ENCODE results near the gene RCL1.
"Not testable (repeated sequence)": the region's sequence is repeated elsewhere in the genome, so short reads cannot be mapped to it uniquely, and the experiment has no call there.

Gene RCL1

GRCh38 chr9:4762886-4763541 is 29.7 kb upstream of the RCL1 start:
- Histone ChIP-seq H3K4me3 (ENCODE audit: low read depth, low read length) (peak overlapping the region; percentile 40), H3K27me3 (ENCODE audit: control insufficient read depth, insufficient read depth, low read length) (no peaks in the 10 kb centered on the region), H3K9ac (ENCODE audit: low read depth, low read length) (peak overlapping the region; percentile 27), H3K36me3 (ENCODE audit: control insufficient read depth, insufficient read depth, low read length) (no peaks in the 10 kb centered on the region), H3K4me1 (ENCODE audit: control insufficient read depth, insufficient read depth, low read length) (peaks cover 5% of the 10 kb centered on the region), H3K9me3 (ENCODE audit: control insufficient read depth, insufficient read depth, low read length) (no peaks in the 10 kb centered on the region)

DNA sequence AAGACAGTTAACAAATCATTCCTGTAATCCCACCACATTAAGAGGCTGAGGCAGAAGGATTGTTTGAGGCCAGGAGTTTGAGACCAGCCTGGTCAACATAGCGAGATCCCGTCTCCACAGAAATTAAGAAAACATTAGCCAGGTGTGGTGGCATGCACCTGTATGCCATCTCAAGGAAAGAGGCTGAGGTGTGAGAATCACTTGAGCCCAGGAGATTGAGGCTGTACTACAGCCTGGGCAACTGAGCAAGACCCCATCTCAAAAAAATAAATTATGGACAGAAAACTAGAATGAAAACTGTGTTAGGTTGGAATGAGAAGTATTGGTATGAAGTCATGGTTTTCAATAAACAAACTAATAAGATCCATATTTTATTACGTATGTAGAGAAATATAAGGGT is 28.7 kb upstream of the RCL1 start:
- H3K4me1 ChIP-seq (ENCODE audit: control insufficient read depth, insufficient read depth, low read length) = peaks cover 5% of the 10 kb centered on the region
- no peaks in the 10 kb centered on the region for H3K9me3 ChIP-seq (ENCODE audit: control insufficient read depth, insufficient read depth, low read length)
- H3K9ac ChIP-seq (ENCODE audit: low read depth, low read length) = no peak overlapping the region
- no peaks in the 10 kb centered on the region for H3K27me3 ChIP-seq (ENCODE audit: control insufficient read depth, insufficient read depth, low read length)
- H3K36me3 ChIP-seq (ENCODE audit: control insufficient read depth, insufficient read depth, low read length) = no peaks in the 10 kb centered on the region
- H3K4me3 ChIP-seq (ENCODE audit: low read depth, low read length) = no peak overlapping the region

DNA sequence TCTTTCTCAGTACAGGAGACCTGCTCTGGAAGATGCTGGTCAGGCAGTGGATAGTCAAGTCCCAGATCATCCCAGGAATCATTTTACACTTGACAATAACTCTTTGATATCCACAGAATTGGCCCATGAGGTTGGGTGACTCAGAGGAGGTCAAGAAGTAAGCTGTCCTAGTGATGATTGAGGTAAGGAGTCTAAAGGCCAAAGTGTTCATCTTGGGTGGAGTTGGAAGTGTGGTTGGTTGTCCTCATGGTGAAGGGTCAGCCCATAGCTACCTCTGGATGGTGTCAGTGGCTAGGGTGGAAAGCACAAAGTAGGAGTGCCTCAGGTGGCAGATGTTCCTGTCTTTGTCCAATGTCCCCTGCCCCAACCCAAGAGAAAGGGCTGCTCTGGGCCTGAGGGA is 24.1 kb upstream of the RCL1 start:
- Histone ChIP-seq H3K4me1 (ENCODE audit: control insufficient read depth, insufficient read depth, low read length) (no peaks in the 10 kb centered on the region), H3K27me3 (ENCODE audit: control insufficient read depth, insufficient read depth, low read length) (no peaks in the 10 kb centered on the region), H3K4me3 (ENCODE audit: low read depth, low read length) (no peak overlapping the region), H3K9me3 (ENCODE audit: control insufficient read depth, insufficient read depth, low read length) (no peaks in the 10 kb centered on the region), H3K9ac (ENCODE audit: low read depth, low read length) (no peak overlapping the region), H3K36me3 (ENCODE audit: control insufficient read depth, insufficient read depth, low read length) (no peaks in the 10 kb centered on the region)

GRCh38 chr9:4769321-4770080 is 23.2 kb upstream of the RCL1 start:
- no peaks in the 10 kb centered on the region for H3K36me3 ChIP-seq (ENCODE audit: control insufficient read depth, insufficient read depth, low read length)
- H3K9ac ChIP-seq (ENCODE audit: low read depth, low read length) = no peak overlapping the region
- H3K27me3 ChIP-seq (ENCODE audit: control insufficient read depth, insufficient read depth, low read length) = no peaks in the 10 kb centered on the region
- H3K9me3 ChIP-seq (ENCODE audit: control insufficient read depth, insufficient read depth, low read length) = no peaks in the 10 kb centered on the region
- H3K4me3 ChIP-seq (ENCODE audit: low read depth, low read length) = no peak overlapping the region
- no peaks in the 10 kb centered on the region for H3K4me1 ChIP-seq (ENCODE audit: control insufficient read depth, insufficient read depth, low read length)

GRCh38 chr9:4771788-4772187 is 21.0 kb upstream of the RCL1 start:
- H3K4me3 ChIP-seq (ENCODE audit: low read depth, low read length) = no peak overlapping the region
- no peaks in the 10 kb centered on the region for H3K27me3 ChIP-seq (ENCODE audit: control insufficient read depth, insufficient read depth, low read length)
- no peaks in the 10 kb centered on the region for H3K36me3 ChIP-seq (ENCODE audit: control insufficient read depth, insufficient read depth, low read length)

GRCh38 chr9:4774209-4774608 is 18.5 kb upstream of the RCL1 start:
- H3K36me3 ChIP-seq (ENCODE audit: control insufficient read depth, insufficient read depth, low read length) = no peaks in the 10 kb centered on the region

More at GRCh38 chr9:4771788-4772187, 21.0 kb upstream of the RCL1 start:
- Histone ChIP-seq H3K9ac (ENCODE audit: low read depth, low read length) (no peak overlapping the region), H3K4me1 (ENCODE audit: control insufficient read depth, insufficient read depth, low read length) (no peaks in the 10 kb centered on the region), H3K9me3 (ENCODE audit: control insufficient read depth, insufficient read depth, low read length) (no peaks in the 10 kb centered on the region)

GRCh38 chr9:4774958-4775357 is 17.8 kb upstream of the RCL1 start:
- not testable (repeated sequence) for H3K36me3 ChIP-seq (ENCODE audit: control insufficient read depth, insufficient read depth, low read length); H3K27me3 ChIP-seq (ENCODE audit: control insufficient read depth, insufficient read depth, low read length); H3K4me1 ChIP-seq (ENCODE audit: control insufficient read depth, insufficient read depth, low read length); H3K9ac ChIP-seq (ENCODE audit: low read depth, low read length); H3K4me3 ChIP-seq (ENCODE audit: low read depth, low read length); H3K9me3 ChIP-seq (ENCODE audit: control insufficient read depth, insufficient read depth, low read length)

More at GRCh38 chr9:4774209-4774608, 18.5 kb upstream of the RCL1 start:
- H3K4me3 ChIP-seq (ENCODE audit: low read depth, low read length) = no peak overlapping the region
- H3K27me3 ChIP-seq (ENCODE audit: control insufficient read depth, insufficient read depth, low read length) = no peaks in the 10 kb centered on the region
- no peak overlapping the region for H3K9ac ChIP-seq (ENCODE audit: low read depth, low read length)
- no peaks in the 10 kb centered on the region for H3K4me1 ChIP-seq (ENCODE audit: control insufficient read depth, insufficient read depth, low read length)
- no peaks in the 10 kb centered on the region for H3K9me3 ChIP-seq (ENCODE audit: control insufficient read depth, insufficient read depth, low read length)

- Histone ChIP-seq H3K36me3 (ENCODE audit: control insufficient read depth, insufficient read depth, low read length) (no peaks in the 10 kb centered on the region), H3K9me3 (ENCODE audit: control insufficient read depth, insufficient read depth, low read length) (no peaks in the 10 kb centered on the region), H3K9ac (ENCODE audit: low read depth, low read length) (no peak overlapping the region), H3K27me3 (ENCODE audit: control insufficient read depth, insufficient read depth, low read length) (no peaks in the 10 kb centered on the region), H3K4me1 (ENCODE audit: control insufficient read depth, insufficient read depth, low read length) (no peaks in the 10 kb centered on the region), H3K4me3 (ENCODE audit: low read depth, low read length) (no peak overlapping the region)
These were observed 12.1 kb upstream of the RCL1 start for GRCh38 chr9:4780651-4781050.

GRCh38 chr9:4781408-4781807 is 11.3 kb upstream of the RCL1 start:
- H3K27me3 ChIP-seq (ENCODE audit: control insufficient read depth, insufficient read depth, low read length) = no peaks in the 10 kb centered on the region
- H3K4me1 ChIP-seq (ENCODE audit: control insufficient read depth, insufficient read depth, low read length) = no peaks in the 10 kb centered on the region
- H3K36me3 ChIP-seq (ENCODE audit: control insufficient read depth, insufficient read depth, low read length) = no peaks in the 10 kb centered on the region
- H3K4me3 ChIP-seq (ENCODE audit: low read depth, low read length) = no peak overlapping the region
- no peak overlapping the region for H3K9ac ChIP-seq (ENCODE audit: low read depth, low read length)
- H3K9me3 ChIP-seq (ENCODE audit: control insufficient read depth, insufficient read depth, low read length) = no peaks in the 10 kb centered on the region

DNA sequence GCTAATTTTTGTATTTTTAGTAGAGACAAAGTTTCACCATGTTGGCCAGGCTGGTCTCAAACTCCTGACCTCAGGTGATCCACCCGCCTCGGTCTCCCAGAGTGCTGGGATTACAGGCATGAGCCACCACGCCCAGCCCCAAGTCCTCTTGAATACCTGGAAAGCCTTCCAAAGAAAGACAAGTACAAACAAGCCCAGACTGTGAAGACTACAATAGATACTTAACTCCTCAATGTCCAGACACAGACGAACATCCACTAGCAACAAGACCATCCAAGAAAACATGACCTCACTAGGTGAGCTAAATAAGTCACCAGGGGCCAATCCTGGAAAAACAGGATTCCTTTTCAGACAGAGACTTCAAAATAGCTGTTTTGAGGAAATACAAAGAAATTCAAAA is 9.6 kb upstream of the RCL1 start:
- H3K9ac ChIP-seq (ENCODE audit: low read depth, low read length); H3K4me1 ChIP-seq (ENCODE audit: control insufficient read depth, insufficient read depth, low read length); H3K9me3 ChIP-seq (ENCODE audit: control insufficient read depth, insufficient read depth, low read length); H3K4me3 ChIP-seq (ENCODE audit: low read depth, low read length); H3K36me3 ChIP-seq (ENCODE audit: control insufficient read depth, insufficient read depth, low read length); H3K27me3 ChIP-seq (ENCODE audit: control insufficient read depth, insufficient read depth, low read length): not testable (repeated sequence)

DNA sequence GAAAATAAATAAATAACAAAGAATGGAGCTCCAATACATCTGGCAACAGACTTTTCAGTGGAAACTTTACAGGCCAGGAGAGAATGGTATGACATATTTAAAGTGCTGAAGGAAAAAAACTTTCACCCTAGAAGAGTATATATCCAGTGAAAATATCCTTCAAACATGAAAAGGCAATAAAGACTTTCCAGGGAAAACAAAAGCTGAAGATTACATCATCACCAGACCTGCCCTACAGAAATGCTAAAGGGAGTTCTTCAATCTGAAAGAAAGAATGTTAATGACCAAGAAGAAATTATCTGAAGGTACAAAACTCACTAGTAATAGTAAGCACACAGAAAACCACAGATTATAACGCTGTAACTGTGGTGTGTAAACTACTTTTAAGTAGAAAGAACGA is 8.3 kb upstream of the RCL1 start:
- Histone ChIP-seq H3K9ac (ENCODE audit: low read depth, low read length) (no peak overlapping the region), H3K27me3 (ENCODE audit: control insufficient read depth, insufficient read depth, low read length) (no peaks in the 10 kb centered on the region), H3K4me1 (ENCODE audit: control insufficient read depth, insufficient read depth, low read length) (no peaks in the 10 kb centered on the region), H3K9me3 (ENCODE audit: control insufficient read depth, insufficient read depth, low read length) (no peaks in the 10 kb centered on the region), H3K4me3 (ENCODE audit: low read depth, low read length) (no peak overlapping the region), H3K36me3 (ENCODE audit: control insufficient read depth, insufficient read depth, low read length) (no peaks in the 10 kb centered on the region)

DNA sequence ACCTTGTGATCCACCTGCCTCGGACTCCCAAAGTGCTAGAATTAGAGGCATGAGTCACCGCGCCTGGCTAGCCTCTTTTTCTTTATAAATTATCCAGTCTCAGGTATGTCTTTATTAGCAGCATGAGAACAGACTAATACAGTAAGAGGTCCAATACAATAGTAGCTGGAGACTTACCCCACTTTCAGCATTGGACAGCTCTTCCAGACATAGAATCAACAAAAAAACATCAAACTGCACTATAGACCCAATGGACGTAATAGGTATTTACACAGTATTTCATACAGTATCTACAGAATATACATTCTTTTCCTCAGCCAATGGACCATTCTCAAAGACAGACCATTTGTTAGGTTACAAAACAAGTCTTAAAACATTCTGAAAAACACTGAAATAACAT is 6.1 kb upstream of the RCL1 start:
- Histone ChIP-seq H3K9me3 (ENCODE audit: control insufficient read depth, insufficient read depth, low read length) (no peaks in the 10 kb centered on the region), H3K36me3 (ENCODE audit: control insufficient read depth, insufficient read depth, low read length) (no peaks in the 10 kb centered on the region), H3K4me1 (ENCODE audit: control insufficient read depth, insufficient read depth, low read length) (no peaks in the 10 kb centered on the region), H3K4me3 (ENCODE audit: low read depth, low read length) (no peak overlapping the region), H3K27me3 (ENCODE audit: control insufficient read depth, insufficient read depth, low read length) (no peaks in the 10 kb centered on the region), H3K9ac (ENCODE audit: low read depth, low read length) (no peak overlapping the region)
